ENCODE measurements around the gene KLF15.

- TF ChIP-seq, protein P1, sequence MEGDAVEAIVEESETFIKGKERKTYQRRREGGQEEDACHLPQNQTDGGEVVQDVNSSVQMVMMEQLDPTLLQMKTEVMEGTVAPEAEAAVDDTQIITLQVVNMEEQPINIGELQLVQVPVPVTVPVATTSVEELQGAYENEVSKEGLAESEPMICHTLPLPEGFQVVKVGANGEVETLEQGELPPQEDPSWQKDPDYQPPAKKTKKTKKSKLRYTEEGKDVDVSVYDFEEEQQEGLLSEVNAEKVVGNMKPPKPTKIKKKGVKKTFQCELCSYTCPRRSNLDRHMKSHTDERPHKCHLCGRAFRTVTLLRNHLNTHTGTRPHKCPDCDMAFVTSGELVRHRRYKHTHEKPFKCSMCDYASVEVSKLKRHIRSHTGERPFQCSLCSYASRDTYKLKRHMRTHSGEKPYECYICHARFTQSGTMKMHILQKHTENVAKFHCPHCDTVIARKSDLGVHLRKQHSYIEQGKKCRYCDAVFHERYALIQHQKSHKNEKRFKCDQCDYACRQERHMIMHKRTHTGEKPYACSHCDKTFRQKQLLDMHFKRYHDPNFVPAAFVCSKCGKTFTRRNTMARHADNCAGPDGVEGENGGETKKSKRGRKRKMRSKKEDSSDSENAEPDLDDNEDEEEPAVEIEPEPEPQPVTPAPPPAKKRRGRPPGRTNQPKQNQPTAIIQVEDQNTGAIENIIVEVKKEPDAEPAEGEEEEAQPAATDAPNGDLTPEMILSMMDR (IDR thresholded peaks at IDR 0.05; ENCODE audit: poor library complexity), result no peak
- TF ChIP-seq EZH2 (IDR thresholded peaks at IDR 0.05; ENCODE audit: borderline replicate concordance), result no peak
- TF ChIP-seq EZH2phosphoT487 (IDR thresholded peaks at IDR 0.05; ENCODE audit: low read depth, severe bottlenecking, unreplicated experiment), result no peak
Measured at GRCh38 chr3:126319701-126320295, 37.4 kb downstream of the KLF15 start.

All from hepatocyte (in vitro differentiated cells).